ENCODE data around the gene FAM76A.
A peak's percentile ranks its signal among the peaks of the same experiment; 100 is the strongest.
"Not testable (repeated sequence)": the region's sequence is repeated elsewhere in the genome, so short reads cannot be mapped to it uniquely, and the experiment has no call there.

FAM76A gene

GRCh38 chr1:27787895-27788294 is 62.1 kb downstream of the FAM76A start:
- Mint-ChIP-seq H3K4me3 (no peak overlapping the region), H3K9me3 (no peaks in the 10 kb centered on the region), H3K27ac (no peak overlapping the region), H3K4me1 (peaks cover 13% of the 10 kb centered on the region), H3K27me3 (no peaks in the 10 kb centered on the region)
- ATAC-seq = no peak
- no peak for DNase-seq

- H3K4me3 Mint-ChIP-seq = no peak overlapping the region
- H3K27me3 Mint-ChIP-seq = no peaks in the 10 kb centered on the region
Observed at GRCh38 chr1:27789540-27790041, 63.8 kb downstream of the FAM76A start.

GRCh38 chr1:27790270-27790669 is 64.5 kb downstream of the FAM76A start:
- H3K9me3 Mint-ChIP-seq, ATAC-seq, H3K27me3 Mint-ChIP-seq, H3K27ac Mint-ChIP-seq, H3K4me3 Mint-ChIP-seq, DNase-seq: not testable (repeated sequence)
- H3K4me1 Mint-ChIP-seq = peaks cover 13% of the 10 kb centered on the region

More at GRCh38 chr1:27789540-27790041, 63.8 kb downstream of the FAM76A start:
- Mint-ChIP-seq H3K4me1 (peaks cover 13% of the 10 kb centered on the region), H3K27ac (no peak overlapping the region), H3K9me3 (no peaks in the 10 kb centered on the region)
- no peak for DNase-seq
- ATAC-seq = no peak

GRCh38 chr1:27795601-27796000 is 69.8 kb downstream of the FAM76A start:
- Mint-ChIP-seq H3K27ac (peak overlapping the region in 1 of 2 donors; percentile 77), H3K9me3 (no peaks in the 10 kb centered on the region), H3K27me3 (no peaks in the 10 kb centered on the region), H3K4me3 (no peak overlapping the region), H3K4me1 (no peaks in the 10 kb centered on the region)
- ATAC-seq (no peak), DNase-seq (no peak)

- no peak for ATAC-seq
- Mint-ChIP-seq H3K4me1 (no peaks in the 10 kb centered on the region), H3K27me3 (no peaks in the 10 kb centered on the region), H3K27ac (no peak overlapping the region), H3K4me3 (no peak overlapping the region), H3K9me3 (no peaks in the 10 kb centered on the region)
- no peak for DNase-seq
Observed at GRCh38 chr1:27804791-27805190, 79.0 kb downstream of the FAM76A start.

- no peak for DNase-seq
- no peaks in the 10 kb centered on the region for H3K4me1 Mint-ChIP-seq
- H3K27ac Mint-ChIP-seq = no peak overlapping the region
- no peak overlapping the region for H3K4me3 Mint-ChIP-seq
- ATAC-seq = no peak
- no peaks in the 10 kb centered on the region for H3K27me3 Mint-ChIP-seq
- no peaks in the 10 kb centered on the region for H3K9me3 Mint-ChIP-seq
Observed at GRCh38 chr1:27806758-27807157, 81.0 kb downstream of the FAM76A start.

- no peak for DNase-seq
- no peak overlapping the region for H3K4me3 Mint-ChIP-seq
- H3K27me3 Mint-ChIP-seq = no peaks in the 10 kb centered on the region
- no peaks in the 10 kb centered on the region for H3K9me3 Mint-ChIP-seq
- no peaks in the 10 kb centered on the region for H3K4me1 Mint-ChIP-seq
- no peak for ATAC-seq
- peak overlapping the region in 1 of 2 donors; percentile 74 for H3K27ac Mint-ChIP-seq
Observed at GRCh38 chr1:27807385-27807784, 81.6 kb downstream of the FAM76A start.

- ATAC-seq, H3K4me3 Mint-ChIP-seq, H3K4me1 Mint-ChIP-seq, DNase-seq, H3K27me3 Mint-ChIP-seq, H3K27ac Mint-ChIP-seq, H3K9me3 Mint-ChIP-seq: not testable (repeated sequence)
Observed at GRCh38 chr1:27808131-27808530, 82.4 kb downstream of the FAM76A start.

- Mint-ChIP-seq H3K27ac (no peak overlapping the region), H3K9me3 (no peaks in the 10 kb centered on the region), H3K4me3 (no peak overlapping the region), H3K27me3 (no peaks in the 10 kb centered on the region), H3K4me1 (no peaks in the 10 kb centered on the region)
- ATAC-seq (no peak), DNase-seq (no peak)
Observed at GRCh38 chr1:27809883-27810282, 84.1 kb downstream of the FAM76A start.

GRCh38 chr1:27811741-27812500 is 86.2 kb downstream of the FAM76A start:
- no peaks in the 10 kb centered on the region for H3K4me1 Mint-ChIP-seq
- H3K9me3 Mint-ChIP-seq = no peaks in the 10 kb centered on the region
- DNase-seq = no peak
- H3K27me3 Mint-ChIP-seq = no peaks in the 10 kb centered on the region
- no peak overlapping the region for H3K4me3 Mint-ChIP-seq
- peak overlapping the region; percentile 49 to 70 for H3K27ac Mint-ChIP-seq
- no peak for ATAC-seq

Data from stimulated activated naive CD8-positive, alpha-beta T cell treated with anti-CD3 and anti-CD28 coated beads, Interleukin-15, amount 100 ng/mL, for 72 hours (primary cell).